ENCODE measurements around the gene RNF213.

RNF213 gene

DNA sequence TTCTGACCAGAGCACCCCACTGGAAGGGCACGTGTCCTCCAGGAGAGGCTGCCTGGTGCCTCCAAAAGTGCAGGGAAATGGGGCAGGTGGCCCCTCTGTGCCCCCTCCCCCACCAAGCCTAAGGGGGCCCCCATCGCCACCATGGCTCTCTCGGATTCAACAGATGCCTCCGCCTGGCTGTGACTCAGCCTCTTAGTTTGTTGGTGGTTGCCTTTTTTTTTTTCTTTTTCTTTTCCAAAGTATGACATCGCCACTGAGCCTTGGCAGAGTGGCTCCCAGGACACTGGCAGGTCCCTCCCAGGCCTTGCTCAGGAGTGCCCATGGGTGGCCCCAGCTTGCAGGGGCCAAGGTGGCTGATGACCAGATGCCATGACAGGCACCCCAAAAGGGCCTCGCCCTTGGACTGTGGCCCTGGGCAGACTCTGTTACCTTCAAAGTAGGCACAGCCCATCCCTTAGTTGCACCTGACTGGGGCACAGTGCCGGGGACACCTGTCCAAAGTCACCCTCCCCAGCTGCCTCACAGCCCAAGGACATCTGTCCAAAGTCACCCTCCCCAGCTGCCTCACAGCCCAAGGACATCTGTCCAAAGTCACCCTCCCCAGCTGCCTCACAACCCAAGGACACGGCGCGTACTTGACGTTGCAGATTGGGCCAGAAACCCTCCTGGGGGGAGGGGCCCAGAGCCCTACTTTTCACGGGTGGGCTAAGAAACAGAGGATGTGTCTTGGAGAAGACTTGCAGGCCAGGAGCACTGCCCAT lies 186.2 kb downstream of the RNF213 start:
- TF ChIP-seq POLR2A (IDR thresholded peaks at IDR 0.05; ENCODE audit: low read depth, low read length): no peak
- FAIRE-seq: no peak
- no peak for DNase-seq (ENCODE audit: insufficient read length, low spot score)

DNA sequence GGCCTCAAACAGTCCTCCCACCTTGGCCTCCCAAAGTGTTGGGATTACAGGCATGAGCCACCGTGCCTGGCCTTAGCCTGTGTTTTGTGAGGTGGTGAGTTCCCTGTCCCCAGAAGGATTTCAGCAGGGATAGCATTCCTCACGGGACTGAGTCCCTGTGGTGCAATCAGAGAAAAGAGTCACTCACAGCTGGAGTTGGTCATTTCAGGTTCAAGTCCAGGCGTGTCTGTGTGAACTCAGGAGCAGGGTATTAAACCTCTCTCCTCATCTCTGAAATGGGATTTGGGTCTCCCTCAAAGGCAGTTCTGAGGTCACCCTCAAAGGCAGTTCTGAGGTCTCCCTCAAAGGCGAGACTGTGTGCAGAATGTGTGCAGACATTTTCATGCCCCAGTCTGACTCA lies 187.1 kb downstream of the RNF213 start:
- FAIRE-seq (no peak), DNase-seq (ENCODE audit: insufficient read length, low spot score) (no peak)
- no peak for TF ChIP-seq POLR2A (IDR thresholded peaks at IDR 0.05; ENCODE audit: low read depth, low read length)
